Stimulated activated CD4-positive, alpha-beta T cell treated with anti-CD3 and anti-CD28 coated beads, Interleukin-12 subunit alpha, Interleukin-12 subunit beta, amount 100 ng/mL, for 48 hours (primary cell): ENCODE measurements around the gene CDH23.

ENCODE experiments used
- DNase-seq, 3 donors: peaks; one replicate each; pipeline ENCODE4 v3.0.0-alpha.2; 2020; ENCODE audit warnings: low read depth in 2 of 3, low spot score in 1 of 3

CDH23 gene

DNA sequence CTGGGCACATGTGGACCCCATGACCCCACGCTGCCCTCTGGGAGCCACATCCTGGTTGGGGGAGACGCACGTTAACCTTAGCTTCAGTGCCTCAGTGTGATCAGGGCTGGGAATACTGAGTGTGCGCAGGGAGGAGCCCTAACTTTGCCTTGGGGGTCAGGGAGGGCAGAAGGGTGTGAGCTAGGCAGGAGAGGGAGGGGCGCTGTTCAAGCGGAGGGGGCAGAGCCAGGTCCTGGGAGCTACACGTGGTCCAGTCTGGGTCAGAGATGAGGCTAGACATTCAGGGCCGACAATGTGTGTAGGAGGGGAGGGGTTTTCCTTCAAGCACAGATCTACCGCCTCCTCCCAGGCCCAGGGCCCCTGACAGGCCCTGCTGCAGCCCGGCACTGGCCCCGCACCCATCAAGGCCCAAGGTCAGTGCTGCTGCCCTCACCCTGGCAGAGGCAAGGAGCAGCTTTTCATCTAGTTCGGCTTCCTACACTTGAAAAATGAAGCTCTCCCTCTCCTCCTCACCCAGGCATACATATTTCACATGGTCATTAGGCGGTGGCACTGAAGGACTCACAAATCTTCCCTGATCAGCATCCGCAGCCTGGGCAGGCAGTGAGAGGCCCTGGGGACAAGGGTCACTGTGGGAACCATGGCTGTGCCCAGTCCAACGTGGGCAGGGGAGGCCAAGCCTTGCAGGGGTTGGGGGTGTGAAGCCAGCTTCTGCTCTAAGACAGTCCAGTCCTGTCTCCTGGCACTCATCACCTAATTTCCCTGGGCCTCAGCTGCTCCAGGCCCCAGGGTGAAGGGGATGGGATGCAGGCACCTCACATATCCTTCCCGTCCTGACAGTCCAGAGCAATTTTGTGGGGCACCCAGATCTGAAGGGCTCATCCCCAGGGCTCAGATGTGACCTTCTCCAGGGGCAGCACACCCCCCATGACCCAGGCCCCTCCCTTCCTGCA is 275.6 kb downstream of the CDH23 start:
- DNase-seq, result no peak

- no peak for DNase-seq
Observed at GRCh38 chr10:71675295-71675970, 278.7 kb downstream of the CDH23 start.

GRCh38 chr10:71677261-71677660 is 280.5 kb downstream of the CDH23 start:
- DNase-seq, result no peak

DNA sequence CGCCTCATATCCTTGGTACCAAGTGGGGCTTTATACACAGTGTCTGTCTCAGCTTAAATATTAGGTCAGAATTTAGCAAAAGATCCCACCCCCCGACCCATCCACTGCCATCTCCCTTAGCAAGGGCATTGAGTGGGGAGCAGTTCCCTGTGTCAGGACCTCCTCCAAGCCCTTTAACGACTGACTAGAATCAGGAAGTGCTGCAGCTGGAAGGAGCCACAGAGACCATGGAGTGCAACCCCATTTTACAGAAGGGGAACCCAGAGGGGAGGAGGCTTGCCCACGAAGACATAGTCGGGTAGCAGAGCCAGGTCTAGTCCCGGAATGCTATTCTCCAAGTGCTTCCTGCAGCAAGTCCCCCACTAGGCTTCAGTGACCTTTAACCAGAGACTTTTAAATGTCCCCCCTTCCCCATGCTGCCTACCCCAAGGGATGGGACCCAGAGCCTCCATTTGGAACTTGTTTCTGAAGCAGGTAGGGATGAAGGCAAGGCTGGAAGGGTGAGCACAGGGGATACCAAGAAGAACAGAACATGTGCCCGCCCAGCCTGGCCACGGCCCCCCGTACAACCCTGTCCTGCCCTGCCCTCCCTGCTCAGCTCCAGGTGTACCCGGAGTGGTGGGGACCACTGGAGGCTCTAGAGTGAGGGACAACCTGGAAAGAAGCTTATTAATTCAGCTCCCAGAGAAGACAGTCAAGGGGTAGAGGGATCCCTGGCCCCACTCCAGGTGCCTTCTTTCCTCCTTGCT is 281.5 kb downstream of the CDH23 start:
- DNase-seq, result no peak

GRCh38 chr10:71679425-71679824 is 282.7 kb downstream of the CDH23 start:
- DNase-seq, result no peak

- DNase-seq, result no peak
Observed at GRCh38 chr10:71681977-71682376, 285.3 kb downstream of the CDH23 start.

DNA sequence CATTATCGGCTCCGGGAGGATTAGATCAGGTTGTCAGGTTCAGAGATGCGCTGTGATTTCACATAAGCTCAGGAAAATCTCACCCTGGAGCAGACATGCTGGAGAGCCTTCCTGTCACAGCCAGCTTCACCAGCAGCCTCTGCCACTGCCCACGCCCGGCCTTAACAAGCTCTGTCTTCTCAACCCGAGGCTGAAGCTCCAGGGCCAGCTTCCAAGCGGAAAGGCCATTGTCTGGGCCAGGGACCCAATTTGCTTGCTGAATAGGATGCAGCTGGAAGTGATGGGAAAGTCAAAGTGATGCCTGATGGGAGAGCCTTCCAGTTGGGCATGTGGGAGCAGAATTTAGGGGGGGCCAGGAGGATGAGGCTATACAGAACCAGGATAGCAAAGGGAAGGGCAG is 286.6 kb downstream of the CDH23 start:
- no peak for DNase-seq

- DNase-seq, result peak in 2 of 3 donors; percentile 19 to 31
Observed at GRCh38 chr10:71684356-71685173, 287.8 kb downstream of the CDH23 start.

GRCh38 chr10:71685554-71686232 is 289.0 kb downstream of the CDH23 start:
- no peak for DNase-seq

DNA sequence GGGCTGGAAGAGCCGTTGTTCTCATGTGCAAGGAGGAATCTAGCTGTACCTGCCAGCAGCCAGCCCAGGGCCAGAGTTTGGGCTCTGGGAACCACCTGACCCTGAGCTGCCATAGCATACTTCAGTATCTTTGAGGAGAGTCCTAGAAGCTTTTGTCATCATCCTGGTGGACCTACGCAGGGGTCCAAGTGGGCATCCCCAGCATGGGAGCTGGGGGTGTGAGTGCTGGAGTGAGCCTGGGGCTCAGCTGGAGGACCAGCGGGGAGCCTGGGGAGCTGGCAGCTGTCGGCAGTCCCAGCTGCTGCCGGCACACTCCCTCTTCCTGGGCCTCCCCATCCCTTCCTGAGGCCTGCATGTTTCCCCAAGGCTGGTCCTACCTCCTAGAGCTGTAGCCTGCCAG is 290.4 kb downstream of the CDH23 start:
- DNase-seq, result no peak

DNA sequence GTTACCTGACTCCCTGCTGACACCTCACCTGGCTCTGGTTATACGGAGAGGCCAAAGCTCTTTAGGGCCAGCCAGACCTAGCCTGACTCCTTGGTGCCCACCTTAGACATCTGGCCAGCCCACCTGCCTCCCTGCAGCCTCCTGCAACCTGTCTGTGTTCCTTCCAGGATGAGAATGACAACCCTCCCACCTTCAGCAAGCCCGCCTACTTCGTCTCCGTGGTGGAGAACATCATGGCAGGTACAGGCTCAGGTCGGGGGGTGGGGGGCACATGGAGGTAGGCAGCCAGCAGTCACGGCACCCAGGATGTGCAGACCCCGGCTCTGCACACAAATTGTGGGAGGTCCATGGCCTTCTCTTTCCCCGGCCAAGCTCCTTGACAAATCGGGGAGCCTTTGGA is 290.8 kb downstream of the CDH23 start:
- DNase-seq, result no peak

GRCh38 chr10:71688256-71688655 is 291.5 kb downstream of the CDH23 start:
- DNase-seq, result no peak

- DNase-seq, result no peak
Observed at GRCh38 chr10:71690094-71690720, 293.5 kb downstream of the CDH23 start.

GRCh38 chr10:71691405-71691804 is 294.7 kb downstream of the CDH23 start:
- no peak for DNase-seq

DNA sequence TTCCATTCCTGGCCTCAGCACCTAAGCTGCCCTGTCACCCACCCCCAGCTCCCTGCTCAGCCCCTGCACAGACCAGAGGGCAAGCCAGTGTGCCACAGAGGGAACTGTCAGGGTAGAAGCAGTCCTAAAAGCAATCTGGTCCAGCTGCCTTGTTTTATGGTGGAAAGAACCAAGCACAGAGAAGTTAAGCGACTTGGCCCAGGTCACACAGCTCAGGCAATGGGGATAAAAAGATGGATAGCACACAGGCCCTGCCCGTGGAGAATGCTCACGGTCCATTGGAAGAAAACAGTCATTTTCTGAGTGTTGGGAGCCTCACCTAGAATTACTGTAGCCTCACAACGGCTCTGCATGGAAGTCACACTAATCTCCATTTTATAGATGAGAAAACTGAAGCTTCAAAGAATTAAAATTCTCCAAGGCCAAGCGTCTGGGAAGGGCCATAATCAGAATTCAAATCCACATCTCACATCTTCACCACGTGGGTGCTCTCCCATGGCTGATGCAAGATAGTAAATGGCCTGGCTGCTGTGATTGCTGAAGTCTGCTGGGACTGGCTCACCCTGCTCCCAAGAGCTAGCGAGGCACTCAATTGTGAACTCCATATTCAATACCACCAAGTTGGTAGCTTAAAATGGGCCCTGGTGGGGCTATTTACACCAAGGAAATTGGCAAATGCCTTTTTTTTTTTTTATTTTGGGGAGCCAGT is 296.0 kb downstream of the CDH23 start:
- DNase-seq, result no peak

DNA sequence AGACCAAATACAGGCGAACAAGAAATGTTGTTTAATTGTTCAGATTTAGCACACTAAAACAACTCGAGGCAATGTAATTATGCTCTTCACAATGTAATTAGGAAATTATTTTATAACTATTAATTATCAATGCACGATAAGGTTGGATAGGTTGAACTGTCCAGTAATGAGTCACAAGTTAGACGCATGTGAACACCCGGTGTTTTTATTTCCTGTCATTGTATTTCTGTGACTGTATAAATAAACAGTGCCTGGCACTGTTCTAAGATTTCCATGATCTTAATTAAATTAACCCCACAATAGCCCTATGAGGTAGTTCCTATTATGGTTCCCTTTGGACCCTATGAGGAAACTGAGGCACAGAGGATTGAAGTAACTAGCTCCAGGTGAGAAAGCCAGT is 296.7 kb downstream of the CDH23 start:
- DNase-seq, result no peak

DNA sequence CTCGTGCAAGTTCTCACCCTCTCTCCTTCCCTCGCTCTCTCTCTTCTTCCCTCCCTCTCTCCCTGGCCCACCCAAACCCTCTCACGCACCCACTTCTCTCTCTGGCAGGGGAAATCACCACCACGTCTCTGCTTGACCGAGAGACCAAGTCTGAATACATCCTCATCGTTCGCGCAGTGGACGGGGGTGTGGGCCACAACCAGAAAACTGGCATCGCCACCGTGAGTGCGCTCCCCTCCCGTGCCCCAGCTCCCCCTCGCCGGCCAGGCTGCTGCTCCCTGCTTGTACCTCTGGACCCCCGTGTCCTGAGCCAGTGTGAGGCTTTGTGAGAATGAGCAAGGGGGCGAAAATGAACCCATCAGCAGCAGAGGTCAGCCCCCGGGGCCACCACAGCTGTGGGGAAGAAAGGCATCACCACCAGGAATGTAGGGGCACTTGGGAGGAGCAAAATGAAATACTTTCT is 297.4 kb downstream of the CDH23 start:
- no peak for DNase-seq

DNA sequence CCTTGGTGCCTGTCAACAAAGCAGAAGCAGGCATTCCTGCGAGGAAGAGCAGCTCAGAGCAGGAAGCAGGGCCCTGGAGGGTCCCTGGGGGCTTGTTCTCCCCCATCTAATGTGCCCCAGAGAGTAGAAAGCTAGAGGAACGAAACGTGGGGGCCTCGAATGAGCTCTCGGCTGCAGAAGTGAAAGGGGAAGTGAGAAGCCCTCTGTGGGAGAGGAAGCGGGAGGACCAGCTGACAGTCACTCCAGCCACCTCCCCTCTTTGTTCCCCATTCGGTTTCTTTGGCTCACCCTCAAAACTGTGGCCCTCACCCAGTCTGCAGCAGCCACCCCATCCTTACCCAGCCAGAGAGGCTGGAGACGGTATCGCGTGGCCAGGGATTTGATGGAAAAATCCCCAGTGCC is 297.8 kb downstream of the CDH23 start:
- no peak for DNase-seq
